Islet precursor cell (in vitro differentiated cells): ENCODE data around the gene E2F1.
"Not testable (repeated sequence)": the region's sequence is repeated elsewhere in the genome, so short reads cannot be mapped to it uniquely, and the experiment has no call there.

Source experiments
- DNase-seq: peaks from one replicate; pipeline ENCODE4 v3.0.0-alpha.2; 2018

E2F1 gene

DNA sequence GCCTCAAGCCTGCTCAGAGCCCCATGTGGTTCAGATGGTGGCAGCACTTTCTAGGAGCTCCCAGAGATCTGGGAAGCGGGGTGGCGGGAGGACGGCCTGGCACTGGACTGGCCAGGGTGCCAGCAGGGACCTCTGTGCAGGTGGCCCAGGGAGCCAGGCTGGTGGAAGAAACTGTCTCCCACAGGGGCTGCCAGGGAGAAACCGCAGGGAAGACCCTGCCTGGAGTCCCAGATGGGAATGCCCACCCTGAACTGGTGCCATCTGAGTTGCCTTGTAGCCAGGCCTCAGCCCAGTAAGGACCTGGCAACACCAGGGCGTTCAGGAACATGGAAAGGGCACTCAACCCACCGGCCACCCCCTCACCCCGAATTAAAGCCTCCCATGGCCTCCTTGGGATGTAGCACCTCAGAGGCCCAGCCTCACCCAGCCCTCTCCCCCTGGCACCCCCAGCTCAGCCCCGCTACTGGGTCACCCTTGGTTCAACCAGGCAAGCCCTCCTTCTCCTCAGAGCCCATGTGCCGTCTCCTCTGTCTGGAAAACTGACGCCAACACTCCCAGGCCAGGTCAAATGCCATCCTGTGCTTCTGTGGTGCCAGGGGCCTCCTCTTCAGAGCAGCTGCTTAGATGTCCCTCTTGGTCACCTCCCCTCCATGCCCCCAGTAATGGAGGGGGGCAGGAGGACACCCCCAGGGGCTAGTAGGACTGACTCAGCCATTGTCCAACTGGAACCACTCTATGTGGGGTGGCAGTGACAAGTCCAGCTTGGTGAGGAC is 30.0 kb downstream of the E2F1 start:
- no peak for DNase-seq

DNA sequence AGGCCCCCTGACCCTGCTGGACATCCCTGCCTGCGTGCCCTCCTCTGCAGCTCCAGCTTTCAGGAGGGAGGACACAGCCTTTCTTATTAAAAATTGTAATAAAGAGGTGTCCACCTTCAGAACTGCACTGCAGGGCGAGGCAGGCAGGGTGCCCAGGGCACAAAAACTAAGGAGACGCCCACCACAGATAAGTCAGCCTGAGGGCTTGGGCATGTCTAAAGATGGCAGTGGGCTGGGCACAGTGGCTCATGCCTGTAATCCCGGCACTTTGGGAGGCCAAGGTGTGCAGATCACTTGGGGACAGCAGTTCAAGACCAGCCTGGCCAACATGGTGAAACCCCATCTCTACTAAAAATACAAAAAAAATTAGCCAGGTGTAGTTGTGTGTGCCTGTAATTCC is 31.0 kb downstream of the E2F1 start:
- no peak for DNase-seq

GRCh38 chr20:33654680-33655161 is 31.5 kb downstream of the E2F1 start:
- peak; percentile 74 for DNase-seq

DNA sequence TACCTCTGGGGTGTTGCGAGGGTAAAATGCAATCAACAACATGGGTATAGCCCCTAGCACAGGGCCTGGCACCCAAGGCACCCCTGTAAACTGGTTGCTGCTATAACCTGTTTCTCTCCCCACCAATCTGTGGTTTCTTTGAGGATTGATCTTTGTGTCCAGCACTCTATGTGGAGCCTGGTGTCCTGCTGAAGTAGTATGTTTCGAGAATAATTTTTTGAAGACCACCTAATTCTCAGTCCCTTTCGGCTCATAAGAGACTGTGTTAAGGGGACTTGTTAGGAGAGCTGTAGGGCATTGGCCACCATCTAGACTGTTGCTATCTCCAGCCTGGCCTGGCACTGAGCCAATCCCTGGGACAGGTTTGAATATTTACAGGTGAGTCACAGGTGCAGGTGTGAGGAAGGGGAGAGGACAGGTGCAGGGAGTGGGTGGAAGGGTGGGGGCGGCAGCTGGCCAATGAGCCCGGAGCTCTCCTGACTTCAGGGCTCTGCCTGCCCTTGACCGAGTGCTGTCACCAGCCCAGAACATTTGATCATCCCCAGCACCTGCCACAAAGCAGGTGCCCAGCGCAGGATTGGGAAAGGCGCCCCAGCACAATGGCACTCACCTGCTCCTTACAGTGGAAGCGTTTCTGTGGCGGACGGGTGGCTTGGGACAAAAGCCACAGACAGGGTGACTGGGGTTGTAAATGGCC is 32.1 kb downstream of the E2F1 start:
- DNase-seq, result no peak

DNA sequence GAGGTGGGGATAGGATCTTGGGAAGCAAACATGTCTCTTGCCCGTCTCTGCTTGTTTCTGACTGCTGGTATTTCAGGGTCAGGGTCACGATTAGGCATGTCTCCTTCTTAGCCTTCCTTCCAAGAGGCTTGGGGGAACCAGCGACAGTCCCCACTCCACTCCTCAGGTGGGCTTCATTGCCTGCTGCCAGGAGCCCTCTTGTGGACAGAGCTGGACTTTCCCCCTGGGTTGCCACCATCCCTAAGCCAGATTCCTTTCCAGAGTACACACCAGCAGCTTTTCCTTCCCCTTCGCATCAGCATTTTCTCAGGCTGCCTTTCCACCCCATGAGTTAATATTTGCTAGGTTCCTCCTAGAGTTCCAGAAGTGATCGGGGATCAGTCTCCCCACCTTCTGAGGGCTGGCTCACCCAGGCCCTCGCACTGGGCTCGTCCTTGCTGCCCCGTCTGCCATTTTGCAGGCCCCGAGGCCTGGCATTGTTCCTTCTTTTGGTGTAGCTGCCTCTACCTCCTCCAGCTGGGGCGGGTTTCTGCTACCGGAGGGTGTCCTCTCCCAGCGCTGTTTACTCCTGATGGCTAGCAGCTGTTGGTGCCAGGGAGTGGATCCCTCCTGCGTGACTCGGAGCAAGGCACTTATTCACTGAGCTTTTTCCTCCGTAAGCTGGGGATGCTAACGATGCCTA is 32.8 kb downstream of the E2F1 start:
- peak; percentile 86 for DNase-seq

DNA sequence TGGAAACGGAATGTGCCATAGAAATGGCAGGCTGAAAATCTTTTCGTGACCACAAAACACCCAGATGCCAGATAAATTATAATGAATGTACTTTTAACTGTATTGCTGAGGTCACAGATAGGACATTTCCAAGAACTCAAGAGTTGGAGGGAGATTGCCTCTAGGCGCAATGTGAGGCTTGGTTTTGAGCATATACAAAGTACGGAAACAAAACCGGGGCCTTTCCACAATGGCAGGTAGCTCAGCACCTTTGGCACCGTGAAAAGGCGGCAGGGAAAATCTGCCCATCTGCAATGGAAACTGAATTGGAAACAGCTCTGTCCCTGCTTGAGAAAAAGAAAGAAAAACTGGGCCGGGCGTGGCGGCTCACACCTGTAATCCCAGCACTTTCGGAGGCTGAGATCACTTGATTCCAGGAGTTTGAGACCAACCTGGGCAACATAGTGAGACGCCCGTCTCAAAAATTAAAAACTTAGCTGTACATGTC is 34.6 kb downstream of the E2F1 start:
- DNase-seq, result no peak

DNA sequence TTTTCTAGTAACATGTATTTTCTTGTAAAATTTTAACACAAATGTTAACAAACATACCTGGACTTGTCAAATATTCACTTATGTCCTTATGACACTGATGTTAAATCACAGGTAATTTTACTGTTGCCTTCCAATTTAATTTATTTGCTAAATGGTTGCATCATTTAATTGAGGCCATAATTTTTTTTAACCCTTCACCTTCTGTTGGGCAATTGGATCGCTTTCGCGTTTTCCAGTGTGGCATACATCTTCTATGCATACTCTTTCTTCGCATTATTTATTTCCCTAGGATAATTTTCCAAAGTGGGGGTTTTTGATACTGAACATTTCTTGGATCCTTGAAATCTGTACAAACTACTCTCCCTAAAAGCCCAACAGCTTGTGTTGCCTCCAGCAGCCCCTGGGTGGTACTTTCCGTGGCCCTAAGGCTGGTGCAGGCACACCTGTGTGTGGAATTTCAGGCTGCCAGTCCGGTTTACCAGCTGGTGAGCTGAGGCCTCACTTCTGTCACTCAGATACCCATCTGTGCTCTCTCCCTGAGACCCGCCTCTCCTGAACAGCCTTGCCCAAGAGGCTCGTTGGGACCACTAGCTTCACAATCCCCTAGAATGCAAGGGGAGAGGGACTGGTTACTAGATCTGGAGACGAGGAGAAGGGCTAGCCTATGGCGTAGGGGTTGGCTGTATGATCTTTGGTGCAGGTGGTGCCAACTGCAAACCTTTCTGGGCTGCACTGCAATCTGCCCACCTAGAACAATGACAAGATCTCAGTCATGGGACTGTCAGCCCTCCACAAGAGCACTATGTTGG is 35.2 kb downstream of the E2F1 start:
- no peak for DNase-seq

DNA sequence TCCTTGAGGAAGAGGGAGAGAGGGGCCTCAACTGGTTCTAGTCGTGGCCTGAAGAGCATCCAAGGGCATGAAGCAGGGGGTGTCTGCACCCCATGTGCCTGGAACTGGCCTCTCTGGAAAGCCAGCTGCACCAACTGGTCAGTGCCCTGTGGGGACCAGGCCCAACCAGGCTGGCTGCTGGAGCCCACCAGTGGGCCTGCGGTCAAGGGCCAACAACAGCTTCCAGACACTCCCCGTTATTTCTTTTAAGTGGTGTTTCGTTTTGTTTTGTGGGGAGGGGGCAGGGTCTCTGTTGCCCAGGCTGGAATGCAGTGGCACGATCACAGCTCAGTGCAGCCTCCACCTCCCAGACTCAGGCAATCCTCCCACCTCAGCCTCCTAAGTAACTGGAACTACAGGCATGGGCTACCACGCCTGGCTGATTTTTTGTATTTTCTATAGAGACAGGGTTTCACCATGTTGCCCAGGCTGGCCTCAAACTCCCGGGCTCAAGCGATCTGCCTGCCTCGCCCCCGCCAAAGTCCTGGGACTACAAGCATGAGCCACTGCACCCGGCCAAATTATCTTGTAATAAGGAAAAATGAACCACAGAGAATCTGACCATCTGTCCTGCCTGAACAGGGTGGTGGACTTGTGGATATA is 36.0 kb downstream of the E2F1 start:
- no peak for DNase-seq

DNA sequence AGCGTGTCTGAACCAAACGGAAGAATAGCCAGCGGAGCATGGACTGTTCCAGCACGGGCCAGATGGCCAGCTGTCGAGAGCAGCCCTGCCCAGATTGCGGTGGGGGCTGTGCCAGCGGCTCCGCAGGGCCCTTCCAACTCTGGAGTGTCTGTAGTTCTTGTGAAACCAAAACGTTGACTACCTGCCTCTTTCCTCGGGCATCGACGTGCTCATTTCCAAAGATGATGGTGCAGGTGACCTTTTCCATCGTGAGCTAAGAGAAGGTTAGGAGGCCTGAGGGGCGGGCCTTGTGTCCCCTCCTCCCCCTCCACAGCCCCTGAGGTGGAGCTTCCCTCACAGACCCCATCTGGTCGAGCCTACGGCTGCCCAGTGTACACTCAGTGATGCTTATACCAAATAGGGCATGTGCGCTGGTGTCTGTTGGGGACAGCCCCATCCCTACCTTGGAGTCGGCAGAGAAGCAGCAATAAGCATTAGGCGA is 36.9 kb downstream of the E2F1 start:
- no peak for DNase-seq

GRCh38 chr20:33648396-33649004 is 37.7 kb downstream of the E2F1 start:
- no peak for DNase-seq

GRCh38 chr20:33647603-33648395 is 38.4 kb downstream of the E2F1 start:
- DNase-seq, result no peak

DNA sequence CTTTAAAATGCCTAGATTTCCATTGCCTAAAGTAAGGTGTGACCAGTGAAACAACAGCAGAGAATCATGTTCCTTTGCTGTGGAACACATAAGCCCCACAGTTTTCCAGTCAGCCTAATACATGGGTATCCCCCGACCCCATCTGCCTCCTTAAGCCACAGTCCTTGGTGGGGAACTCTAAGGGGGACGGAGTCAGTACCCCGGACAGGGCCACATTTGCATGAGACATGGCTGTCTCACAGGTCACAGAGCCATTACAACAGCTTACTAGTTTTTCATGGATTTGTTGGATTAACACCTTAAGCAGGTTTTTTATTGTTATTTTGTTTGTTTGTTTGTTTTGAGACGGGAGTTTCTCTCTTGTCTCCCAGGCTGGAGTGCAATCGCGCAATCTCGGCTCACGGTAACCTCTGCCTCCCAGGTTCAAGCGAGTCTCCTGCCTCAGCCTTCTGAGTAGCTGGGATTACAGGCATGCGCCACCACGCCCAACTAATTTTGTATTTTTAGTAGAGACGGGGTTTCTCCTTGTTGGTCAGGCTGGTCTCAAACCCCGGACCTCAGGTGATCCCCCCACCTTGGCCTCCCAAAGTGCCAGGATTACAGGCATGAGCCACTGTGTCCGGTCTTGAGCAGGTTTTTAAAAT is 39.1 kb downstream of the E2F1 start:
- not testable (repeated sequence) for DNase-seq

DNA sequence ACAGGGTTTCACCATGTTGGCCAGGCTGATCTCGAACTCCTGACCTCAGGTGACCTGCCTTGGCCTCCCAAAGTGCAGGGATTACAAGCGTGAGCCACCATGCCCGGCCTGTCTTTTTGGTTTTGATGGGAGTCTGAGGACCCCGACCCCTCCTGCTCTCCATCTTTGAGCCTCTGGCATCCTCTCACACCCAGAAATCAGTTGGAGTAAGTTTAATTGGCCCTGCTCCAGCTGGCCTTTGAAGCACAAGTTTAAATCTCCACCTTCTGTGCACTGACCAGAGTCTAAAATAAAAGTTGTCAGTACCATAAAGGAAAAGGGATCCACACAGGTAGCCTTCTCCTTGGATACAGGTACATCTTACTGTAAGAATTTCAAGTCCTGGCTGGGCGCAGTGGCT is 40.0 kb downstream of the E2F1 start:
- DNase-seq, result no peak

- DNase-seq, result no peak
Observed at GRCh38 chr20:33645396-33645795, 40.8 kb downstream of the E2F1 start.

DNA sequence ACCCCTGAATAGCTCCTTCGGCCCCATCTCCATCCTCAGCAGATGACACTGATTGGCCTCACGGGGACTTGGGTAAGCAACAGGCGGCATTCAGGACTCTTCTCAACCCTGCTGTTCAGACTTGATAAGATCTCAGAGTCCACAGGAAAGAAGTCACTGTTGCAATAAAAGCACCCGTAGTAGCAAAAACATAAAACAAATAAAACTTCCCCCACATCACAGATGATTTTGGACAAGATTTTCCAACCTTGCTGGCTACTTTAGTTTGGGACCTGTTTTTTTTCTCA is 41.2 kb downstream of the E2F1 start:
- DNase-seq, result no peak

- no peak for DNase-seq
Observed at GRCh38 chr20:33644313-33645071, 41.7 kb downstream of the E2F1 start.

GRCh38 chr20:33640287-33640686 is 45.9 kb downstream of the E2F1 start:
- DNase-seq, result peak; percentile 51

- DNase-seq, result no peak
Observed at GRCh38 chr20:33636776-33637175, 49.4 kb downstream of the E2F1 start.

- DNase-seq, result no peak
Observed at GRCh38 chr20:33635341-33635740, 50.8 kb downstream of the E2F1 start.

GRCh38 chr20:33631910-33632309 is 54.3 kb downstream of the E2F1 start:
- DNase-seq, result not testable (repeated sequence)
